GM18505 (cell line): ENCODE measurements around the gene RFX1.
"Not testable (repeated sequence)": the region's sequence is repeated elsewhere in the genome, so short reads cannot be mapped to it uniquely, and the experiment has no call there.

Experiments used
- ATAC-seq: cut with Tn5 transposase; IDR thresholded peaks from one replicate; pipeline ENCODE4 v1.9.1; 2021; ENCODE audit not compliant: unreplicated experiment
- POLR2A ChIP-seq: IDR thresholded peaks from 4 replicates; pipeline ENCODE4 v1.6.1; 2011; ENCODE audit warnings: borderline replicate concordance; ENCODE audit not compliant: insufficient read depth, insufficient read length; ENCODE audit errors: extremely low read depth

The RFX1 gene

GRCh38 chr19:13969897-13970296 is 36.2 kb downstream of the RFX1 start:
- ATAC-seq = no peak
- no peak for TF ChIP-seq POLR2A

DNA sequence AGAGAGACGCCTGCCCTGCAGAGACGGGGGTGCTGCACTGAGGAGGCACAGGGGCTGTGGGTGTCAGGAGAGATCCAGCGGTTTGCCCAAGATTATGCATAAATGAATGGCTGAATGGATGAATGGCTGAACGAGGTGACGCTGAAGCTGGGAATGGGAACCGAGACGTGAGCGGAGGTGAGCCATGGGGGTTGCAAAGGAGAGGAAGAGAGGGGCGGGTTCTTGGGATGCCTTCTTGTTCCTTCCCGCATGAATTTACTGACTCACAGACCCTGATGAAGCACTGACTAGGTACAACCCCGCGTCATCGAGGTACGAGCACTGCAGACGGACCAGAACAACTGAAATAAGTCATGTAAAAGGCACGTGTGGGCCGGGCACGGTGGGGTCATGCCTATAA is 37.1 kb downstream of the RFX1 start:
- no peak for TF ChIP-seq POLR2A
- ATAC-seq = no peak

DNA sequence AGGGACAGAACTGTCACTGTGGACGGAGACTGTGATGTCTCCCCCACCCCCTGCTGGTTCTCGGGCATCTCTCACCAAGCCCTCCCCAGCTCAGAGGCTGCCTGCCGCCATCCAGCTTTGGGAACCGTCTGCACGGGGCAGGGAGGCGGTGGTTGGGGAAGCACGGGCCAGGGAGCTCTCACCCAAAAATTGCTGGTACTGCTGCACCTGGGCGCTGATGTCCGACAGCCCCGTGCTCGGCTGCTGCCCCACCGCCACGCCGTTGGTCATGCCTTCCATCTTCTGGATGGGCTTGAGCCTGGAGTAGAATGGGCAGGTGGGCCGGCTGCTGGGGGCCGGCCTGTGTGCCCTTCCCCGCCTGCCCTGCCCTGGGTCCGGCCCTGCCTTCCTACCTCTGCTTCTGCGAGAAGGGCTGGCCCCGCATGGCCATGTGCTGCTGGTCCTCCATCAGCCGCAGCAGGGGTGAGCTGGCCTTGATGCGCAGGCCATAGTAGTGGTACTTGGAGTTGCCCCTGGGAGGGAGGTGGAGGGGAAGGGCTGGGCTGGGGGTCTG is 37.7 kb downstream of the RFX1 start:
- ATAC-seq = no peak
- no peak for TF ChIP-seq POLR2A

DNA sequence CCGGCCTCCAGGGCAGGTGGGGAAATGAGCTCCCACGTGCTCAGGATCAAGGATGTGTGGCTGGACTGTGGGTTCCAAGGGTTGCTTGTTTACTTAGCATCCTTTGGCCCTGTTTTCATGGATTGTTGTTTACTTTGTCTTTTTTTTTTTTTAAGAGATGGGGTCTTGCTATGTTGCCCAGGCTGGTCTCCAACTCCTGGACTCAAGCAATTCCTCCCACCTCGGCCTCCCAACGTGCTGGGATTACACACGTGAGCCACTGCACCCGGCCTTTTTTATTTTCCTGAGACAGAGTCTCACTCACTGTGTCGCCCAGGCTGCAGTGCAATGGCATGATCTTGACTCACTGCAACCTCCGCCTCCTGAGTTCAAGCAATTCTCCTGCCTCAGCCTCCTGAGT is 38.9 kb downstream of the RFX1 start:
- ATAC-seq = not testable (repeated sequence)

GRCh38 chr19:13966684-13967128 is 39.4 kb downstream of the RFX1 start:
- TF ChIP-seq POLR2A = no peak
- no peak for ATAC-seq

DNA sequence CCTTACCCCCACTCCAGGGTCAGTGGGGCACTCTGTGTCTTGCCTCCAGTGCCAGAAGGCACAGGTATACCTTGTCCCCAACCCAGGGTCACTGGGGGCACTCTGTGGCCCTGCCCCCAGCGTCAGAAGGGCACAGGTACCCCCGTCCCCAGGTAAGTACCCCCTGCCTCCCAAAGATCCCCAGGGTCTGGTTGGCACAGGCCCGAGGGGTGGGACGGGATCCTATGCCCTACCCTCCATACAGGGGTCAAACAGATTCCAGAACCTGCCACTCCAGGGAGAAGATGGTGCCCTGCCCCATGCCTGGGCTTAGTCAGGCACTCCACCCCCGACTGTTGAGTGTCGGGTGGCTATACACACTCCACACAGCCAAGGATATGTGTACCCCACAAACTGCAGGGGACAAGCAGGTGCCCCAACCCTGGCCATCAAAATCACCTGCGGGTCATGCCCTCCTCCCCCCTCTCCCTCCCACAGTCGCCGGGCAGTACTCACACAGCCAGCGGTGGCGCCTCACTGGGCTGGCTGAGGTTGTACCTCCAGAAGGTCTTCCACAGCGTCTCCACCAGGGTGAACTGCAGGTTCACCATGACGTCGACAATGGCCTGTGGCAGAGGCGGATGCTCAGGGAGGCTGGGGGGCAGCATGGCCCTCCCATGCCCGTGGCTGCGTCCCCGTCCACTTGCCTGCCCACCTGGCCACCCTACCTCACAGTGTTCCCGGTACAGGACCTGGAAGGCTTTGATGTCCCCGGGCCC is 40.0 kb downstream of the RFX1 start:
- TF ChIP-seq POLR2A = no peak
- no peak for ATAC-seq

- TF ChIP-seq POLR2A = no peak
- ATAC-seq = no peak
These were observed 40.7 kb downstream of the RFX1 start for GRCh38 chr19:13965377-13965896.

- ATAC-seq = no peak
- TF ChIP-seq POLR2A = no peak
These were observed 41.3 kb downstream of the RFX1 start for GRCh38 chr19:13964776-13965175.

DNA sequence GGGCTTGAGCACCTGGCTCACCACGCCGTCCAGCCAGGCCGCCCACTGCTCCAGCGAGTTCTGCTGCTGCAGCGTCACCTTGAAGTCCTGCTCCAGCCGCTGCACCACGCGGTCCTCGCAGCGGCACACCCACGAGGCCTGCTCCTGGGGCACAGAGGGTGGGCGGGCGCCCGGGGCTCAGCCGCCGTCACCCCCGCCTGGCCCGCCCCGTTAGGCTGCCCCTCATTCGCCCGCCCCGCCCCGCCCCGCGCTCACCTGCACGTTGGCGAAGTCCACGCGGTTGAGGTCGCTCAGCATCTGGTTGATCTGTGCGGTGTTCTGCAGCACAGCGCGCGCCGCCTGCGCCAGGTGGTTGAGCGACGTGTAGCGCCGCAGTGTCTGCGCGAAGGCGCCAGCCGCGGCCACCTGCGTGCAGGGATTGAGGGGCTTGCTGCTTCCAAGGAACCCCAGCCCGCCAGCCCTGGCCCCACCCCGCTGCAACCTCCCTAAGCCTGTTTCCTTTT is 42.5 kb downstream of the RFX1 start:
- no peak for TF ChIP-seq POLR2A
- no peak for ATAC-seq

GRCh38 chr19:13962699-13963602 is 43.2 kb downstream of the RFX1 start:
- ATAC-seq = no peak
- no peak for TF ChIP-seq POLR2A

- no peak for TF ChIP-seq POLR2A
- ATAC-seq = no peak
These were observed 44.1 kb downstream of the RFX1 start for GRCh38 chr19:13961826-13962698.

GRCh38 chr19:13960863-13961784 is 45.0 kb downstream of the RFX1 start:
- ATAC-seq = no peak
- no peak for TF ChIP-seq POLR2A
